H1 (cell line): ENCODE measurements around the gene CYSRT1. TPM values are rescaled to one million over a fixed set of nuclear protein-coding genes. Genes with fewer than 3 reads are reported as not detected.

ENCODE experiments used
- CTCF ChIA-PET: fragments of 300-600 bp; sonication (Branson Sonifier 250); formaldehyde crosslinking; loops from one replicate; lab custom pipeline; 2021; ENCODE audit not compliant: partially characterized antibody; lab: Charles Lee
- POLR2A ChIA-PET: fragments of 300-600 bp; sonication (Branson Sonifier 250); formaldehyde crosslinking; loops from one replicate; lab custom pipeline; 2021; ENCODE audit warnings: inconsistent platforms; ENCODE audit not compliant: partially characterized antibody; lab: Charles Lee
- DNase-seq, 2 experiments: peaks; one replicate each; pipeline versions ENCODE4 v3.0.0 to v3.0.0-alpha.2; 2010 to 2022; ENCODE audit warnings: low spot score in 2 of 2, low read depth in 1 of 2, mixed read lengths in 1 of 2
- FAIRE-seq: peaks from 2 replicates; lab custom pipeline; 2011; peaks lifted over from hg19 to GRCh38; lab: Jason Lieb, UNC
- H2AFZ ChIP-seq: 2 replicates; pipeline ENCODE4 v1.8.1; 2012; ENCODE audit warnings: low read length, inconsistent platforms
- H2AK5ac ChIP-seq: 2 replicates; pipeline ENCODE4 v1.6.1; 2013; ENCODE audit warnings: low read depth, low read length
- H2BK120ac ChIP-seq: replicated peaks from 2 replicates; pipeline ENCODE3; 2013; ENCODE audit warnings: low read depth, low read length, inconsistent platforms
- H2BK12ac ChIP-seq: 2 replicates; pipeline ENCODE4 v1.6.1; 2013; ENCODE audit warnings: low read depth, low read length
- H2BK15ac ChIP-seq: 2 replicates; pipeline ENCODE4 v1.6.1; 2013; ENCODE audit warnings: low read length
- H2BK20ac ChIP-seq: 2 replicates; pipeline ENCODE4 v1.6.1; 2013; ENCODE audit warnings: low read length
- H2BK5ac ChIP-seq: 2 replicates; pipeline ENCODE4 v1.6.1; 2013; ENCODE audit warnings: low read depth, low read length
- H3K14ac ChIP-seq: 2 replicates; pipeline ENCODE4 v1.6.1; 2013; ENCODE audit warnings: inconsistent platforms; ENCODE audit not compliant: insufficient read length
- H3K18ac ChIP-seq: 2 replicates; pipeline ENCODE4 v1.6.1; 2013; ENCODE audit warnings: low read length; ENCODE audit errors: extremely low read depth
- H3K23ac ChIP-seq: 2 replicates; pipeline ENCODE4 v1.6.1; 2013; ENCODE audit warnings: inconsistent platforms; ENCODE audit not compliant: insufficient read length
- H3K23me2 ChIP-seq: 2 replicates; pipeline ENCODE4 v1.6.1; 2013; ENCODE audit warnings: low read depth, low read length
- H3K27ac ChIP-seq: 2 replicates; pipeline ENCODE4 v1.6.1; 2011; ENCODE audit warnings: low read depth, low read length, inconsistent platforms
- H3K27me3 ChIP-seq, 4 experiments: replicated peaks in 1 of 4; 1 replicate in 1 of 4; 2 replicates in 3 of 4; pipeline versions ENCODE4 v1.6.1 to v1.8.1; 2011 to 2013; ENCODE audit warnings: low read length in 3 of 4, mild to moderate bottlenecking in 3 of 4, inconsistent platforms in 2 of 4, mixed read lengths in 2 of 4, moderate library complexity in 1 of 4; ENCODE audit not compliant: control insufficient read depth in 3 of 4, insufficient read depth in 3 of 4; ENCODE audit errors: extremely low read depth in 1 of 4
- H3K36me3 ChIP-seq, 4 experiments: 2 replicates each; pipeline versions ENCODE4 v1.6.1 to v1.8.1; 2011 to 2013; ENCODE audit warnings: mild to moderate bottlenecking in 4 of 4, low read length in 3 of 4, moderate library complexity in 2 of 4, control low read depth in 1 of 4, inconsistent platforms in 1 of 4; ENCODE audit not compliant: insufficient read depth in 4 of 4, control insufficient read depth in 2 of 4
- H3K4ac ChIP-seq: replicated peaks from 2 replicates; pipeline ENCODE3; 2013; ENCODE audit warnings: low read length, low read depth, mixed read lengths, inconsistent platforms; ENCODE audit not compliant: insufficient read length
- H3K4me1 ChIP-seq, 4 experiments: replicated peaks in 1 of 4; 1 replicate in 1 of 4; 2 replicates in 3 of 4; pipeline versions ENCODE4 v1.6.1 to v1.8.1; 2011 to 2013; ENCODE audit warnings: low read length in 3 of 4, inconsistent platforms in 2 of 4, mixed read lengths in 1 of 4; ENCODE audit not compliant: insufficient read depth in 4 of 4, control insufficient read depth in 3 of 4
- H3K4me2 ChIP-seq, 2 experiments: 2 replicates each; pipeline versions ENCODE4 v1.6.1 to v1.8.1; 2011 to 2013; ENCODE audit warnings: low read depth in 2 of 2, low read length in 2 of 2, control low read depth in 1 of 2, inconsistent platforms in 1 of 2, mild to moderate bottlenecking in 1 of 2; ENCODE audit not compliant: insufficient read depth in 1 of 2
- H3K4me3 ChIP-seq, 4 experiments: fragments of 200-600, 300-600 bp in 1 of 4; sonication (generic), shearing (Covaris generic), sonication (Bioruptor Twin) in 1 of 4; 2 replicates each; pipeline versions ENCODE4 v1.5.1 to v1.8.1; 2011 to 2016; ENCODE audit warnings: low read length in 4 of 4, low read depth in 3 of 4, control low read depth in 2 of 4, inconsistent platforms in 2 of 4, mild to moderate bottlenecking in 2 of 4, mixed read lengths in 1 of 4, moderate library complexity in 1 of 4; ENCODE audit not compliant: insufficient read depth in 2 of 4; ENCODE audit errors: extremely low read depth in 1 of 4
- H3K56ac ChIP-seq: replicated peaks from 2 replicates; pipeline ENCODE3; 2013; ENCODE audit warnings: low read depth, mild to moderate bottlenecking, mixed read lengths, low read length, inconsistent platforms; ENCODE audit not compliant: insufficient read length
- H3K79me1 ChIP-seq: 2 replicates; pipeline ENCODE4 v1.6.1; 2013; ENCODE audit warnings: low read depth, low read length, control low read depth
- H3K79me2 ChIP-seq, 2 experiments: 2 replicates each; pipeline versions ENCODE4 v1.6.1 to v1.8.1; 2012 to 2013; ENCODE audit warnings: low read length in 2 of 2, mild to moderate bottlenecking in 2 of 2, inconsistent platforms in 1 of 2; ENCODE audit not compliant: insufficient read depth in 2 of 2, control insufficient read depth in 1 of 2
- H3K9ac ChIP-seq, 4 experiments: replicated peaks in 1 of 4; 1 replicate in 1 of 4; 2 replicates in 3 of 4; pipeline versions ENCODE4 v1.6.1 to v1.8.1; 2011 to 2013; ENCODE audit warnings: low read depth in 3 of 4, low read length in 3 of 4, control low read depth in 2 of 4, mild to moderate bottlenecking in 2 of 4, moderate library complexity in 2 of 4, inconsistent platforms in 1 of 4; ENCODE audit errors: extremely low read depth in 1 of 4
- H3K9me3 ChIP-seq, 2 experiments: 2 replicates each; pipeline versions ENCODE4 v1.6.1 to v1.8.1; 2012 to 2013; ENCODE audit warnings: mild to moderate bottlenecking in 2 of 2, moderate library complexity in 2 of 2, control low read depth in 1 of 2, inconsistent platforms in 1 of 2, low read depth in 1 of 2, low read length in 1 of 2, mixed read lengths in 1 of 2; ENCODE audit not compliant: insufficient read depth in 2 of 2
- H4K20me1 ChIP-seq, 2 experiments: replicated peaks in 1 of 2; 2 replicates each; pipeline versions ENCODE3 to v1.8.1; 2011 to 2013; ENCODE audit warnings: inconsistent platforms in 2 of 2, low read length in 2 of 2, mild to moderate bottlenecking in 1 of 2; ENCODE audit not compliant: insufficient read depth in 2 of 2, control insufficient read depth in 1 of 2
- H4K5ac ChIP-seq: 2 replicates; pipeline ENCODE4 v1.6.1; 2013; ENCODE audit warnings: low read length, low read depth, mixed read lengths, inconsistent platforms; ENCODE audit not compliant: insufficient read length
- H4K8ac ChIP-seq: 2 replicates; pipeline ENCODE4 v1.8.0; 2013; ENCODE audit warnings: mild to moderate bottlenecking, moderate library complexity, low read length, inconsistent platforms; ENCODE audit not compliant: insufficient read depth; ENCODE audit errors: extremely low read depth
- H4K91ac ChIP-seq: replicated peaks from 2 replicates; pipeline ENCODE3; 2013; ENCODE audit warnings: low read length, mixed read lengths, inconsistent platforms; ENCODE audit not compliant: insufficient read length
- CBX5 ChIP-seq: fragments of 300-800, 300-1000 bp; sonication (generic); IDR thresholded peaks from 2 replicates; pipeline ENCODE4 v1.7.1; 2016; ENCODE audit warnings: antibody characterized with exemption, low read length, low read depth
- CBX8 ChIP-seq: fragments of 300-800, 300-1000 bp; sonication (generic); IDR thresholded peaks from 2 replicates; pipeline ENCODE4 v1.7.1; 2016; ENCODE audit warnings: low read depth, low read length, borderline replicate concordance
- CREB1 ChIP-seq: IDR thresholded peaks from 2 replicates; pipeline ENCODE4 v1.6.1; 2012; ENCODE audit warnings: inconsistent platforms
- CTBP2 ChIP-seq: IDR thresholded peaks from 2 replicates; pipeline ENCODE4 v1.7.0; 2011; ENCODE audit warnings: borderline replicate concordance, mild to moderate bottlenecking, moderate library complexity, mixed read lengths, low read length; ENCODE audit not compliant: insufficient read depth, insufficient read length
- EZH2 ChIP-seq: fragments of 200-600 bp; sonication (generic); IDR thresholded peaks from 2 replicates; pipeline ENCODE4 v1.7.1; 2012; ENCODE audit warnings: low read depth, mild to moderate bottlenecking, moderate library complexity, low read length, inconsistent platforms; ENCODE audit not compliant: severe bottlenecking
- NRF1 ChIP-seq: IDR thresholded peaks from 2 replicates; pipeline ENCODE4 v1.6.1; 2011; ENCODE audit warnings: mild to moderate bottlenecking, low read depth, low read length, improper control_type of control experiment
- PHF8 ChIP-seq: fragments of 200-600 bp; sonication (generic); conservative IDR thresholded peaks from 2 replicates; pipeline ENCODE4 v1.7.1; 2012; ENCODE audit warnings: low read depth, mild to moderate bottlenecking, inconsistent platforms, low read length, moderate library complexity
- POLR2A ChIP-seq, 2 experiments: IDR thresholded peaks; 1 replicate in 1 of 2; 2 replicates in 1 of 2; pipeline ENCODE4 v1.6.1; 2011; ENCODE audit warnings: low read depth in 2 of 2, low read length in 2 of 2, mild to moderate bottlenecking in 2 of 2; ENCODE audit errors: control extremely low read depth in 1 of 2
- SP4 ChIP-seq: IDR thresholded peaks from 2 replicates; pipeline ENCODE4 v1.6.1; 2012; ENCODE audit warnings: low read length, inconsistent platforms
- TAF7 ChIP-seq: optimal IDR thresholded peaks from 2 replicates; pipeline ENCODE3; 2011; ENCODE audit warnings: low read depth, mild to moderate bottlenecking, inconsistent platforms, low read length, moderate library complexity, borderline replicate concordance
- ZNF274 ChIP-seq: IDR thresholded peaks from 2 replicates; pipeline ENCODE4 v1.7.0; 2012; ENCODE audit warnings: low read length, borderline replicate concordance; ENCODE audit errors: extremely low read depth
- WGBS, 2 experiments: shearing (Covaris generic) in 1 of 2; methylation state at CpG; one replicate each; pipeline versions ENCODE4 v1.1.6 to v1.1.7; 2013 to 2015; ENCODE audit warnings: low lambda C conversion rate in 2 of 2, mixed read lengths in 2 of 2, inconsistent platforms in 1 of 2, low coverage in 1 of 2, missing lambda C conversion rate in 1 of 2; ENCODE audit not compliant: insufficient replicate concordance in 2 of 2, insufficient coverage in 1 of 2, insufficient read length in 1 of 2; ENCODE audit errors: extremely low coverage in 1 of 2, missing lambda C conversion rate in 1 of 2; 5-methylcytosine and 5-hydroxymethylcytosine counted together
- polyA plus RNA-seq, 7 experiments: library from polyadenylated mRNA; depleted of rRNA in 3 of 7; stranded (reverse) in 5 of 7; unstranded in 2 of 7; fragments of >200 nt in 5 of 7; fragments of 200-250 nt in 2 of 7; gene quantifications; 1 replicate in 5 of 7; 2 replicates in 1 of 7; 4 replicates in 1 of 7; pipeline versions ENCODE4 v1.2.1 to v1.2.3, GENCODE V29; 2011 to 2013; ENCODE audit warnings: missing spikeins in 2 of 7, mixed read lengths in 2 of 7
- total RNA-seq: library from RNA; stranded (reverse); fragmentation: NEBNext Ultra II Directional; extraction: Animal tissue kit (Norgen Biotek cat#: 25700); gene quantifications from 2 replicates; pipeline ENCODE4 v1.2.1, GENCODE V29; 2021

Gene CYSRT1
- total and polyA plus RNA-seq, 2 of the 8 experiments (the other 6 are each of a cell fraction or from before 2014, with no cell fraction given) = 1.0 to 6.5 TPM

GRCh38 chr9:137200311-137201204, 24.4 kb upstream of the CYSRT1 start, which contains the start of gene TPRN:
Gene TPRN (minus strand): TSS chr9:137200741. CDS start chr9:137200711, 30 bp downstream.
- Histone ChIP-seq H3K56ac (peak within 1 kb of the TSS; percentile 77), H3K9ac (peak within 1 kb of the TSS; percentile 35 to 71 (median 62)), H3K79me1 (peaks cover 26% of the 10 kb centered on the region), H3K18ac (peak within 1 kb of the TSS; percentile 99), H3K36me3 (no peaks in the 10 kb centered on the region), H3K14ac (no peak within 1 kb of the TSS), H3K4me1 (peaks cover 8 to 28% (median 18%) of the 10 kb centered on the region in 4 experiments), H2BK120ac (peak within 1 kb of the TSS; percentile 54), H2BK12ac (no peak within 1 kb of the TSS), H3K27ac (no peak within 1 kb of the TSS; the same call in 1 of the 2 replicates), H3K23ac (no peak within 1 kb of the TSS), H4K20me1 (peaks cover 0 to 23% of the 10 kb centered on the region in 2 experiments), H2AK5ac (no peak within 1 kb of the TSS), H3K4me3 (peak within 1 kb of the TSS; percentile 64 to 78 (median 69)), H3K4ac (peak within 1 kb of the TSS; percentile 91), H3K4me2 (peak within 1 kb of the TSS; percentile 76 to 88), H3K9me3 (no peaks in the 10 kb centered on the region), H2AFZ (no peak within 1 kb of the TSS), H2BK15ac (no peak within 1 kb of the TSS), H2BK20ac (no peak within 1 kb of the TSS), H4K8ac (peak within 1 kb of the TSS; percentile 86), H2BK5ac (peak within 1 kb of the TSS; percentile 98), H4K91ac (peak within 1 kb of the TSS; percentile 99), H3K27me3 (no peaks in the 10 kb centered on the region), H3K23me2 (peaks cover 13% of the 10 kb centered on the region), H4K5ac (peak within 1 kb of the TSS; percentile 100), H3K79me2 (peaks cover 0 to 44% of the 10 kb centered on the region in 2 experiments; a peak in 3 of 4 replicates)
- ChIA-PET CTCF (interaction anchor here (0.6 to 4.4 kb wide), 9 partner anchors 10 to 154 kb away, joined by 3 to 19 read pairs (median 4); partner anchors contain the start of genes NPDC1 and RNF224), POLR2A (interaction anchor here (0.6 to 69.9 kb wide), 13 partner anchors 11 to 114 kb away, joined by 3 to 1462 read pairs (median 6); partner anchors contain the start of genes ANAPC2, CYSRT1, MAN1B1 and NELFB)
- 1% methylated on average over 40 of the region's 118 CpGs; no CpG with 5 or more reads in 1 of the 2 experiments for whole genome bisulfite sequencing, 2 experiments
- FAIRE-seq (no peak), DNase-seq (peak; percentile 96 to 97)
- TF ChIP-seq NRF1 = no peak
- no peak for TF ChIP-seq CBX5
- peak; percentile 93 for TF ChIP-seq SP4
- TF ChIP-seq CREB1 = peak; percentile 47; the same call in 1 of the 2 replicates
- peak in 1 of 2 experiments; percentile 88; a peak in 2 of 3 replicates for TF ChIP-seq POLR2A (IDR thresholded peaks at IDR 0.05; ENCODE audit: control extremely low read depth in 1 of 2, low read depth in 2 of 2, low read length in 2 of 2)
- no peak for TF ChIP-seq CBX8
- no peak for TF ChIP-seq EZH2
- no peak for TF ChIP-seq ZNF274
- TF ChIP-seq TAF7 = peak; percentile 97
- no peak for TF ChIP-seq CTBP2
- peak; percentile 71 for TF ChIP-seq PHF8
